Measurements from ENCODE around the gene SLC30A10.
"Not testable (repeated sequence)": the region's sequence is repeated elsewhere in the genome, so short reads cannot be mapped to it uniquely, and the experiment has no call there.

The SLC30A10 gene

DNA sequence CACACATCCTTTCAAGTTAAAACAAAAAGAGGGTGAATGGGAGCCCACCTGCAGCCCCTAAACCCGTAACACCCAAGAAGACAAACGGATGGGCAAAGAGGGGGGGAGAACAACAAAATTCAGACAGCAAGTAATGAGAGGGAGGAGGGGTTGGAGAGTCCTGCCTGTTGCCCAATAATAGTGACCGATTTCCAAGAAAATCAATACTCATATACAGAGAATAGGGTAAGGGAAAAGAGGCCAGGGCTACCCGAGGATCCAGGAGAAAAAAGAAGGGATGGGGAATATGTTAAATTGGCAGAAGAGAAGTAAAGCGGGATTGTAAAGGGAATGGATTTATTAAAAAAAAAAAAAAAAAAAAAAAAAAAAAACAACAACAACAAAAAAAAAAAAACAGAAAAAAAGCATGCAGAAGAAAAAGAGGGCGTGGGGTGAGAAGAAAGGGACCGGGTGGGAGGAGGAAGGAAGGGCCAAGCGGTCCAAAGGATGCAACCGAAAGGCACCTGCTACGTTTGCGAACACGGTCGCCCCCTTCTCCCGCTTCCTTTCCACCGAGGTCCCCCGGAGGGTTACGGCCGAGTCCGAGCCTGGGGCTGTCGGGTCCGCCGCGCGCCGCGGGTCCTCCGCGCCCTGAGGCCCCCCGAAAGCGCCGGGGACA lies 930 bp downstream of the SLC30A10 start:
- DNase-seq = no peak

- no peak for DNase-seq
Observed at GRCh38 chr1:219926363-219926998, 1.9 kb downstream of the SLC30A10 start.

DNA sequence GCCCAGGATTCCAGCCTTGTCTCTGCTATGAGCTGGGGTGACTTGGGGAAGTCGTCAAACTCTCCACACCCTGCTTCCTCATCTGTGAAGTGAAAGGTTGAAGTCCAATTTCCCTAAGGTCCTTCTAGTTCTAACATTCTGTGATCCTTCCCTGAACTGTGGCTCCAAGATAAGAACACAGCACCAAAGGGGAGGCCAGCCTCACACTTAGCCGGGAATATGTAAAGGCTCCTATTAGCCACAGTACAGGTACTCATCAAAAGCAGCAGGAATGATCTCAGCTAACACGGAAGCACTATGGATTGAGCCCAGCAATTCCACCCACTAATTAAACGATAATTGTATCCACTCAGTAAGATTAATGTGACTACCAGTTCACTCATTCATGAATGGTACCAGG lies 4.0 kb downstream of the SLC30A10 start:
- no peak for DNase-seq

DNA sequence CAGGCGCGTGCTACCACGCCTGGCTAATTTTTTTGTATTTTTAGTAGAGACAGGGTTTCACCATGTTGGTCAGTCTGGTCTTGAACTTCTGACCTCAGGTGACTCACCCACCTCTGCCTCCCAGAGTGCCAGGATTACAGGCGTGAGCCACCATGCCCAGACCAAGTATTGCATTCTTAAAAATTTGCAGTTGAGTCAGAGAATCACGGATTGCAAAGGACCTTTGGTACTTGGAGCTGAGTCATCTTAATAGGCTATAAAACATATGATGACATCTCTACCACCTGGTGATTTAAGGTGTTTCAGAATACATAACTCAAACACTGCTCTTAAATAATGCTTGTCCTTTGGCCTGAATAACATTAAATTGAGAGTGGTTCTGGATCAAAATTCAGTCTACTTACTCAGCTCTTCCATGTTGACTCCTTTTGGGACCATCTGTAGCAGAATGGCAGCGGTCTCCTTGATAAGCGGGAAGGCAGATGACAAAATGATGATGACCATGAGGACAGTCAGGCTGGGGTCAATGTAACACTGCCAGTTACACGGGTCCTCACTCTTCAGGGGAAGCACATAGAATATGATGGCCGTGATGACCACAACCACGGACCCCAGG lies 10.4 kb downstream of the SLC30A10 start:
- no peak for DNase-seq

DNA sequence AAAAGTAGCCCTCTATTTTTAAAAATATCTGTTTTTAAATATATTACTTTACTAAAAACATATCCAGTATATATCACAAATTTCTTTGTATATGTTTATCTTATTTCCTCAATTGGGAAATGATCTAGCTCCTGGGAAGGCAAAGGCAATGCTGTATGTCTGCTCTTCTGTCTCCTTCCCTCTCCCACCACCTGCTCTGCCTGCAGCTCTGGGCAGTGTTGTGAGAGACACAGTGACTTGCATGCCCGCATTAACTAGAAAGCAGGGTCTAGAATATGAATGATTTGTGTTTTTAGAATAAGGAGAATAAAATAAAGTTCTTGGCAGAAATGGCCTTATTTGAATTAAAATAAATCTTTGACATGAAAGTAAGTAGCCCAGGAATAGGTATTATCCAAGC lies 11.1 kb downstream of the SLC30A10 start:
- no peak for DNase-seq

DNA sequence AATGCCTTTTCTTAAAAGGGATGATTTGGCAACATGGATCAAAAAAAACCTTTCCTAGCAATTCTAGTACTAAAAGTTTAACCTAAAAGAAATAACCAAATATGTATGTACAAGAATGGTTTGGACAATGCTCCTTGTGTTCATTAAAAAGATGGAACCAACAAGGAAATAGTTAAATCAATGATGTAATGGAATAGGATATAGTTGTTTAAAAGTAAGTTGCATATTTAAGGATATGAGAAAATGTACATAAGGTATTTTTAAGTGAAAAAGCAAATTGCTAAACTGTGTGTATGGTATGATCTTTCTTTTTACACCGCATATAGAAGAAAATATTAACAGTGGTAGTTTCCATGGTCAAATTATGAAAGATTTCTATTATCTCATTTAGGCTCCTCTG lies 12.1 kb downstream of the SLC30A10 start:
- DNase-seq = no peak

DNA sequence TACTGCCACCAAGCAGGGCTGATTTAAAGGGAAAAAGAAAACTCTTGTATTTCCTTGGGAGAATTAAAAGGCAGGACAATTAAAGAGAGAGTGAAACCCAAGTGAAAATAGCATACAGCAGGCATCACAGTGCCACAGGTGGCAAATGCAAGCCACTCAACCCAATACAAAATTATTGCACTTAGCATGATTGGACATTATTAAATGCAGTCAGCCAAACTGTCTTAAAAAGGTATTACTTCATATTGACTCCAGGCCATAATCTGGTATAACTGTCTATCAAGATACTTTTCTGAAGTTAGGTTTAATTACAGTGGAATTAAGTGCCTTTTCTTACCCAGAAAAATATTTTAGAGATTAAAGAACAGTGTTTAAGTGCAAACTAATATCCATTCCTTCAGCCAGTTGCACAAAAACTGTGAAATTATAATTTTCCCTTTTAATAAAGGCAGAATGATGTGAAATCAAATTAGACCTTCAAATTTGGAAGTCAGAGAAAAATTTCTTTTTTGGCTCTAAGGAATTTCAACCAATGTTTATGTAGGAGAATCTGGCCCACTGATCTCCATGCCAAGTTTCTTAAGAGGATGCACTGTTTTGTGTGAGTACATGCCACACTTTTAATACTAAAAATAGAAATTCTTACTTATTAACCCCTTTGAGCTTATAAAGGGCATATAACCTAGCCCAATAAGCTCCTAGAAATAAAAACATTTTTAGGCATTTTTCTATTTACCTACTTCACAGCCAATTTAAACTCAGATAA lies 15.2 kb downstream of the SLC30A10 start:
- no peak for DNase-seq

GRCh38 chr1:219910716-219911115 lies 17.6 kb downstream of the SLC30A10 start:
- no peak for DNase-seq

DNA sequence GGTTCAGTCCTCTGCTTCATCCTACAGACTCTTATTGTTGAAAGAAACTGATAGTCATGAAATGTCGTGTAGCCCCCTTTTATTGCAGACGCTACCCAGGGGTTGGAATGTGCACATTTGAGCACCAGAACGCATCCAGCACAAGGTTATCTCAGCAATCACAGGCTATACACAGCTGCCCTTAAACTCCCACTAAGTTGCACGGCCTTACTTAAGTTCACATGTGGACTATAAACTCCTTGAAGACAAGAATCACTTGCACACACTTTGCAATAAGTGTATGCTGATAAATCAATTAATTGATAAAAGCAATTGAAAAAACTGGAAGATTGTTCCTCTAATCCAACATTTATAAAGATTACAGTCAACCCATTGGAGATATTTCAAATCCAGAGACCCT lies 18.9 kb downstream of the SLC30A10 start:
- no peak for DNase-seq

DNA sequence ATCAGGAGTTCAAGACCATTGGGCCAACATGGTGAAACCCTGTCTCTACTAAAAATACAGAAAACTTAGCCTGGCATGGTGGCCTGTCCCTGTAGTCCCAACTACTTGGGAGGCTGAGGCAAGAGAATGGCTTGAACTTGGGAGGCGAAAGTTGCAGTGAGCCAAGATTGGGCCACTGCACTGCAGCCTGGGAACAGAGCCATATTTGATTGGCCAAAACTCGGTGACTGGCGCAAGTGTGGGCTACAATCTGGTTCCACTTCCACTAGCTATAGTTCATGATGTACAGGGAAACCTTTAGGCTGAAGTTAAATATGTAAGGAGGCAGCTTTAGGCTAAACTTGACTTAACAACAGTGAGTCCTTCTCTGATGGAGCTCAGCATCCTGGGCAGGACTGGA lies 20.2 kb downstream of the SLC30A10 start:
- DNase-seq = no peak

DNA sequence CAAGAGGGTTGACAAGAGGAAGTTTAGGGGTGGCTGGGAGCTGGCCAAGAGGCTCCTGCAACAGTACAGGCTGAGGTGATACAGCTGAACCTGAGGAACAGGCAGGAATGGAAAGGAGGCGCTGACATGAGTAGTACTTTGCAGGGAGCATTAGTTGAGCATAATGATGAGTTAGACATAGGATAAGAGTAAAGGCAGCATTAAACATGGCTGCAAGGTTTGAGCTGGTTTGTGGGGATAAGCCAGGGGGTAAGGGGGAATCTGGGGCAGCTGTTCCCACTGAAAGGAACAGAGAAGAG lies 20.6 kb downstream of the SLC30A10 start:
- no peak for DNase-seq

DNA sequence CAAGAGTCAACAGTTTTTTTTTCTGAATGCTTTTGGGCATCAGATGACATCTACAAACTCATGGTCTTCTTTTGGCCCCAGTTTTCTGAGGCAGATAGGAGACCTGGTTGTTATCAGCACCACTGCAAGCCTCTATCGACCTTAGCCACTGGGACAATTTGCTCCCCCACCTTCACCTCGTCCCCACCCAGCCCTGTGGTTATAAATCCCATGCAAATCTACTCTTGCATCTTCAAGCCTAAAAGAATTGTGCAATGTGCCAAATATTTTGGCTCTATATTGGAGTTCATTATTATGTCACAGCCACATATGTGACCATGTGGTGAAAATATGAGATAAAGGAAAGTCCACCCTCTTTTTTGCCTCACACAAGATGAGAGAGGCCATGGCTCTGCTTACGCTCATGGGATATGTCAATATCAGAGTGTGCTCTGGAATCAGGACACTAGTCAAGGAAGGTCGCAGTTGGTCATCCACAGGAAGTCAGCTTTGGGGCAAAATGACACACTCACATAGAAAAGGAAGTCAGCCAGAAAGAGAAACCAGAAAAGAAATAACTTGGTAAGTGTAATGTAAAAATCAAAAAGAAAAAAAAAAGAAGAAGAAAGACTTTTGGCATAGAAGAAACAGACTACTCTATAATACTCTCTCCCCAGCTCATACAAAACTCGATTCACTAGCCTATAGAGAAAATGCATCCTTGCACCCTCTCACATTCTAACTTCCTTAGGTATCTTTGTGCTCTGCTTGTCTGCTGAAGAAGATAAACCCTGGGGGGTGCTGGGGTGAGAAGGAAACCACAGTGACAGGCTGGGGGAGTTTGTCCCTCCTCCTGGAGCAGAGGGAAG lies 21.2 kb downstream of the SLC30A10 start:
- DNase-seq = no peak

GRCh38 chr1:219906565-219906923 lies 21.8 kb downstream of the SLC30A10 start:
- not testable (repeated sequence) for DNase-seq

- DNase-seq = no peak
Observed at GRCh38 chr1:219905524-219905923, 22.8 kb downstream of the SLC30A10 start.

GRCh38 chr1:219904934-219905333 lies 23.4 kb downstream of the SLC30A10 start:
- no peak for DNase-seq

DNA sequence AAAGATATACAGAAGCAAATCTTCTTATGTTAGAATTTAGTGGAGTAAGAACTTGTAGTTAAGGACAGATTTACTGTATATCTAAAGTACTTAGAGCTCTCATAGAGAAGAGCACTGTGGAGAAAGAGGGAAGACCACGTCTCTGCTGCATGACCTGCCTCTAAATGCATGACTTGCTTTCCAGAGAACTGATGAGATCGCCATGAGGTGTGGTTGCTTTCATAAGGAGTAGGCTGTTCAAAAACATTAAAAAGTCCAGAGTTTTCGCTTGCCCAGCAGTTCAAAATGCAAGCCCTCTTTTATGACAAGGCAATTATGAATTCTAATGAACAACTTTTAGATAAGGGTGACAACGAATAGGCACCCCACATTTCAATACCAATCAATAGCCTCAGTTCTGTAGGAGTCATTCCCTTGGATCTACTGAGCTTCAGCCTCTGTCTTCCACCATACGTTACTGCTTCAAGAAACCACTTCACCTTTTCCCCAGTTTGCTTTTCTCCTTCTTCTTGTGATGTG lies 24.9 kb downstream of the SLC30A10 start:
- DNase-seq = no peak

DNA sequence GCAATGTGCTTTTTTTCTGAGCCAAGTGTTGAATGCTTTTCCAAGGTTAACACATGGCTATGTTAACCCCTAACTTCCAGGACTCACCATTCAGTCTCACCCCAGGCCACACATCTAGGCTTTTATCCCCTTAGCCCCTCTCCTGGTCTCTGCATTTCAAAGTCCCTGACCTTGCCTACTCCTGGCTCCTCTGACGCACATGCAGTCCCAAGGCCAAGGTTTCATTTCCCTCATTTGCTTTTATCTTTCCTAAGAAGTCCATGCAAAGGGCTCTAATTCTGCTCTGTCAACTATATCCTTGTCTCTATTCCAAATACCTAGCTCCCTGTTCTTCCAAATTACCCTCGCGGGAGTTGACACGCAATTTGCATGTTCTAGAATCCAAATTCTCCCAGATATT lies 25.4 kb downstream of the SLC30A10 start:
- DNase-seq = no peak

GRCh38 chr1:219900882-219901281 lies 27.5 kb downstream of the SLC30A10 start:
- no peak for DNase-seq

- no peak for DNase-seq
Observed at GRCh38 chr1:219900201-219900600, 28.2 kb downstream of the SLC30A10 start.

GRCh38 chr1:219898375-219898774 lies 30.0 kb downstream of the SLC30A10 start:
- no peak for DNase-seq

- DNase-seq = no peak
Observed at GRCh38 chr1:219897914-219898313, 30.4 kb downstream of the SLC30A10 start.

DNA sequence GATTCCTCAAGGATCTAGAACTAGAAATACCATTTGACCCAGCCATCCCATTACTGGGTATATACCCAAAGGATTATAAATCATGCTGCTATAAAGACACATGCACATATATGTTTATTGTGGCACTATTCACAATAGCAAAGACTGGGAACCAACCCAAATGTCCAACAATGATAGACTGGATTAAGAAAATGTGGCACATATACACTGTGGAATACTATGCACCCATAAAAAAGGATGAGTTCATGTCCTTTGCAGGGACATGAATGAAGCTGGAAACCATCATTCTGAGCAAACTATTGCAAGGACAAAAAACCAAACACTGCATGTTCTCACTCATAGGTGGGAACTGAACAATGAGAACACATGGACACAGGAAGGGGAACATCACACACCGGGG lies 36.1 kb downstream of the SLC30A10 start:
- DNase-seq = not testable (repeated sequence)

DNA sequence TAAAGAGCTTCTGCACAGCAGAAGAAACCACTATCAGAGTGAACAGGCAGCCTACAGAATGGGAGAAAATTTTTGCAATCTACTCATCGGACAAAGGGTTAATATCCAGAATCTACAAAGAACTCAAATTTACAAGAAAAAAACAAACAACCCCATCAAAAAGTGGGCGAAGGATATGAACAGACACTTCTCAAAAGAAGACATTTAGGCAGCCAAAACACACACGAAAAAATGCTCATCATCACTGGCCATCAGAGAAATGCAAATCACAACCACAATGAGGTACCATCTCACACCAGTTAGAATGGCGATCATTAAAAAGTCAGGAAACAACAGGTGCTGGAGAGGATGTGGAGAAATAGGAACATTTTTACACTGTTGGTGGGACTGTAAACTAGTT lies 36.5 kb downstream of the SLC30A10 start:
- DNase-seq = not testable (repeated sequence)

Measured in activated CD4-positive, CD25-positive, alpha-beta regulatory T cell treated with anti-CD3 and anti-CD28 coated beads, Interleukin-2, amount 50 U/mL, for 72 hours (primary cell).